HG03354 (cell line): ENCODE results near the gene DNAH1.

ENCODE experiments used
- ATAC-seq: cut with Tn5 transposase; IDR thresholded peaks from one replicate; pipeline ENCODE4 v1.9.1; 2021; ENCODE audit warnings: mild to moderate bottlenecking; ENCODE audit not compliant: unreplicated experiment, poor library complexity, severe bottlenecking

DNAH1 gene

GRCh38 chr3:52379610-52380009 is 63.5 kb downstream of the DNAH1 start:
- ATAC-seq, result no peak

GRCh38 chr3:52380023-52380422 is 63.9 kb downstream of the DNAH1 start:
- no peak for ATAC-seq

GRCh38 chr3:52381623-52382022 is 65.5 kb downstream of the DNAH1 start:
- ATAC-seq, result no peak

- ATAC-seq, result no peak
These were observed 67.3 kb downstream of the DNAH1 start for GRCh38 chr3:52383446-52383845.

- no peak for ATAC-seq
These were observed 68.1 kb downstream of the DNAH1 start for GRCh38 chr3:52384019-52384761.

GRCh38 chr3:52385157-52385556 is 69.0 kb downstream of the DNAH1 start:
- no peak for ATAC-seq

GRCh38 chr3:52387481-52387880 is 71.4 kb downstream of the DNAH1 start:
- ATAC-seq, result no peak

GRCh38 chr3:52388348-52388821 is 72.3 kb downstream of the DNAH1 start:
- ATAC-seq, result no peak

- no peak for ATAC-seq
These were observed 72.8 kb downstream of the DNAH1 start for GRCh38 chr3:52388933-52389332.

- no peak for ATAC-seq
These were observed 75.0 kb downstream of the DNAH1 start for GRCh38 chr3:52391096-52391495.

GRCh38 chr3:52392216-52392930 is 76.3 kb downstream of the DNAH1 start:
- no peak for ATAC-seq

- no peak for ATAC-seq
These were observed 77.2 kb downstream of the DNAH1 start for GRCh38 chr3:52393131-52393807.

GRCh38 chr3:52393959-52394670 is 78.0 kb downstream of the DNAH1 start:
- no peak for ATAC-seq

- ATAC-seq, result no peak
These were observed 78.8 kb downstream of the DNAH1 start for GRCh38 chr3:52394751-52395502.

- no peak for ATAC-seq
These were observed 79.4 kb downstream of the DNAH1 start for GRCh38 chr3:52395503-52395865.

- no peak for ATAC-seq
These were observed 80.1 kb downstream of the DNAH1 start for GRCh38 chr3:52396011-52396906.

- no peak for ATAC-seq
These were observed 80.9 kb downstream of the DNAH1 start for GRCh38 chr3:52396907-52397591.
